HG02642 (cell line): ENCODE results near the gene TFCP2L1.

Experiments
- ATAC-seq: cut with Tn5 transposase; IDR thresholded peaks from one replicate; pipeline ENCODE4 v1.9.1; 2021; ENCODE audit warnings: mild to moderate bottlenecking; ENCODE audit not compliant: unreplicated experiment, poor library complexity

TFCP2L1 gene

GRCh38 chr2:121245120-121245820, 39.7 kb downstream of the TFCP2L1 start:
- no peak for ATAC-seq

- ATAC-seq, result no peak
Observed at GRCh38 chr2:121244616-121245015, 40.4 kb downstream of the TFCP2L1 start.

GRCh38 chr2:121243821-121244460, 41.1 kb downstream of the TFCP2L1 start:
- no peak for ATAC-seq

- ATAC-seq, result no peak
Observed at GRCh38 chr2:121242976-121243375, 42.0 kb downstream of the TFCP2L1 start.

GRCh38 chr2:121242175-121242875, 42.7 kb downstream of the TFCP2L1 start:
- no peak for ATAC-seq

- no peak for ATAC-seq
Observed at GRCh38 chr2:121241466-121241865, 43.5 kb downstream of the TFCP2L1 start.

GRCh38 chr2:121240436-121240835, 44.6 kb downstream of the TFCP2L1 start:
- no peak for ATAC-seq

- no peak for ATAC-seq
Observed at GRCh38 chr2:121239969-121240368, 45.0 kb downstream of the TFCP2L1 start.

GRCh38 chr2:121239471-121239870, 45.5 kb downstream of the TFCP2L1 start:
- no peak for ATAC-seq

GRCh38 chr2:121238828-121239227, 46.2 kb downstream of the TFCP2L1 start:
- no peak for ATAC-seq

GRCh38 chr2:121237980-121238665, 46.9 kb downstream of the TFCP2L1 start:
- ATAC-seq, result no peak

GRCh38 chr2:121237336-121237979, 47.5 kb downstream of the TFCP2L1 start:
- ATAC-seq, result no peak

- no peak for ATAC-seq
Observed at GRCh38 chr2:121236650-121237180, 48.3 kb downstream of the TFCP2L1 start.

- no peak for ATAC-seq
Observed at GRCh38 chr2:121236101-121236640, 48.8 kb downstream of the TFCP2L1 start.

- ATAC-seq, result no peak
Observed at GRCh38 chr2:121235542-121235941, 49.5 kb downstream of the TFCP2L1 start.

- ATAC-seq, result no peak
Observed at GRCh38 chr2:121234791-121235190, 50.2 kb downstream of the TFCP2L1 start.

- ATAC-seq, result no peak
Observed at GRCh38 chr2:121234144-121234543, 50.9 kb downstream of the TFCP2L1 start.

- no peak for ATAC-seq
Observed at GRCh38 chr2:121233486-121234110, 51.4 kb downstream of the TFCP2L1 start.

- ATAC-seq, result no peak
Observed at GRCh38 chr2:121232626-121233265, 52.3 kb downstream of the TFCP2L1 start.
